GM19372 (cell line): ENCODE measurements around the gene BBOX1.
A peak's percentile ranks its signal among the peaks of the same experiment; 100 is the strongest.
"Not testable (repeated sequence)": the region's sequence is repeated elsewhere in the genome, so short reads cannot be mapped to it uniquely, and the experiment has no call there.

Experiments used
- ATAC-seq: cut with Tn5 transposase; IDR thresholded peaks from one replicate; pipeline ENCODE4 v1.9.1; 2021; ENCODE audit warnings: mild to moderate bottlenecking, low read depth, moderate library complexity; ENCODE audit not compliant: unreplicated experiment

Gene BBOX1

DNA sequence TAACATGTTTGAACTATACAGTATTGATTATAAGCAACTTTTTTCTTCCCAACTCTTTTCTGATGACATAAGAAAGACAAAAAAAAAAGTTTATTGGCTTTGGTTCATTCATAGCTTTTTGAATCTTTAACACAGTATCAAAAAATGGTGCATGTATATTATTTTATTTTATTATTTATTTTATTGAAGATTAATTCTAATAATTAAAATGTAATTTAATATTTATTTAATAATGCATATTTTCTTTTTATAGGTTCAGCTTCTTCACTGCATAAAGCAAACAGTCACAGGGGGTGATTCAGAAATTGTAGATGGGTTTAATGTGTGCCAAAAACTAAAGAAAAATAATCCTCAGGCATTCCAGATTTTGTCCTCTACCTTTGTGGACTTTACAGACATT, 78.8 kb downstream of the BBOX1 start:
- no peak for ATAC-seq

DNA sequence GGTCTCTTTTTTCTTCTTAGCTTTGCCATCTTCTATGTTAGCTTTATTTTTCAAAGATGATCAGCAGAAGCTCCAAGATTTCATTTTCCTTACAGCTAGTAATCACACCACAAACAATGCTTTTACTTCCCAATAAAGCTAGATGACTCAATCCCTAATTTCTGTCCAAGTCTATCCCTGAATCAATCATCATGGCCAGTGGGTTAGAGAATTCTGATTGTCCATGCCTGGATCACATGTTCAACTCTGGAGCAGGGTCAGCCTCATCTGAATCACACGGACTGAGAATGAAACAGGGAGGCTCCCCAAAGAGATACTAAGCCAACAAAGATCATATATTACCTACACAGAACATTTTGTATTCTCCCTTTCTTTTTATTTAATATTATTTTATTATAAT, 79.6 kb downstream of the BBOX1 start:
- no peak for ATAC-seq

DNA sequence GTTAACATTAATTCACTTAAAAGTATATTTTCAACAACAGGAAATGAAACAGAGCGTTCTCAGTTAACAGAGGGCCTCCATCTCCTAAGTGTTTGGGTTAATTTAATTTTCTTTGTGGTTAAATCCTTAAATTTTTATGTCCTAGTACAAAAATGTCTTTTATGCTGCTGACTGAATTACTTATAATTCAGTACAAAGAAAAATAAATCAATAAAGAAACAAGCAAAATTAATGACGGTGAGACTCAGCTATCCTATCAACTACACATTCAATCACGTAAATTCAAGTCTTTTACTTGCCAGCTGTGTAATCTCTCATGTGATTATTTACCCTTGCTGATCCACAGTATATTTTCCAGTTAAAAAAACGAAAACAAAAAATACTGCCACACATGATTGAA, 81.4 kb downstream of the BBOX1 start:
- ATAC-seq: no peak

DNA sequence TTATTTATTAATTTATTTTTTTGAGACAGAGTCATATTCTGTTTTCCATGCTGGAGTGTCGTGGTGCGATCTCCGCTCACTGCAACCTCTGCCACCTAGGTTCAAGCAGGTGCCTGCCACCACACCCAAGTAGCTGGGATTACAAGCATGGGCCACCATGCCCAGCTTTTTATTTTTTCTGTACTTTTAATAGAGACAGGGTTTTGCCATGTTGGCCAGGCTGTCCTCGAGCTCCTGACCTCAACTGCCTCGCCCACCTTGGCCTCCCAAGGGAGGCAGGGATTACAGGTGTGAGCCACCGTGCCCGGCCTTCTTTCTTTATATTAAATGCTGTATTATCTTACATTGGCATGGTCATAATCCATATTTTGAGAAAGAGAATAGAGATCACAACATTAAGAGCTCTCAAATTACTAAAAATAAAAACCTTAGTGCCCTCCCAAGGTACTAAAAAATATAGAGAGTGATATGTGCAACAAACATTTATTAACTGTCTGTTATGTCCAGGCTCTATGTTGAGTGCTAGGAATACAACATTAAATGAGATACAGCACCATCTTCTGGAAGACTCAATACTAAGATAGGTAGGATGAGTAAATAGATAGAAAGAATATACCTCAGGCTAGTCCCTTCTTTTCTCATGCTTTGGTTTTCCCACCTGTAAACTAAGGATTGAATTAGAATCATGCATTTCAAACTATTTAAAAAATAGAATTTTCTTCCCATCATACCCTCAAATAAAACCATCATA, 84.1 kb downstream of the BBOX1 start:
- ATAC-seq: no peak

DNA sequence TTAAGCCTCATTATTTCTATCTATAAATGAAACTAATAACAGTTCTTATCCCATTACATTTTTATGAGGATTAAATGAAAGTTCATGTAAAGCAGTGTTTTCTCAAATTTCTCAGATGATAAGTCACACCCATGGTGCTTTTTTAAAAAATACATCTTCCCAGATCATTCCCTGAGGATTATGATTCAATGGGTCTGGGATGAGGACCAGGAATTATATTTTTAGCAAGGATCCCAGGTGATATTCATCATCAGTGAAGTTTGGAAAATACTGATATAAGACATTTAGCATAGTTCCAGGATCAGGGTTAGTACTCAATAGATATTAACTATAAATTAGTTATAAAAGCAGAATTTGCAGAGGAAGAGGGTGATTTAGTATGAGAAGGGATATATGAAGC, 89.1 kb downstream of the BBOX1 start:
- no peak for ATAC-seq

DNA sequence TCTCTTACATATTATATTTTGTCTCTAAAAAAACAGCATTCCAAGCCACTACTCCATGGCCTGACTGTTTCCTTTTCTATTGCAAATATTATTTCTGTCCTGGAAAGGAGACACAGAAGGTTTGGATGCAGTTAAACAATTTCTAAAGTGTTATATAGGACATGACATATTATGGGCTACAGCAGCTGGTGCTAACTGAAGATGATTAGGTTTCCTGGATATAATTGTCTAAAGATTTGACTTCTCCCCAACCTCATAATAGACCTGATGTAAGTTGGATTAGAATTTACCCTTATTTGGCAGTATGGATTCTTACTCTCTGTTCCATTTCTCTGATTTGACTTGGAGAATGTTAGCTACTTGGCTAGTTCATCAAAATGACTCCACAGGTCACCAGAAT, 90.2 kb downstream of the BBOX1 start:
- no peak for ATAC-seq

DNA sequence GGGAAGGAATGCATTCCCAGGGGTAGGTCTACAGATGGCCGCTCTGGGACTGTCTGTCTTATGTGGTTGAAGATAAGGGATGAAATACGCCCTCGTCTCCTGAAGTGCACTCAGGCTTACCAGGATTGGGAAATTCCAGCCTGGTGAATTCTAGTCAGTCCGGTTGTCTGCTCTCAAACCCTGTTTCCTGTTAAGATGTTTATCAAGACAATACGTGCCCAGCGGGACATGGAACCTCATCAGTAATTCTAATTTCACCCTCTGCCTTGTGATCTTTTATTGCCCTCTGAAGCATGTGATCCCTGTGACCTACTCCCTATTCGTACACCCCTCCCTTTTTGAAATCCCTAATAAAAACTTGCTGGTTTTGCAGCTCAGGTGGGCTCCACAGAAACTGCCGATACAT, 95.3 kb downstream of the BBOX1 start:
- not testable (repeated sequence) for ATAC-seq

DNA sequence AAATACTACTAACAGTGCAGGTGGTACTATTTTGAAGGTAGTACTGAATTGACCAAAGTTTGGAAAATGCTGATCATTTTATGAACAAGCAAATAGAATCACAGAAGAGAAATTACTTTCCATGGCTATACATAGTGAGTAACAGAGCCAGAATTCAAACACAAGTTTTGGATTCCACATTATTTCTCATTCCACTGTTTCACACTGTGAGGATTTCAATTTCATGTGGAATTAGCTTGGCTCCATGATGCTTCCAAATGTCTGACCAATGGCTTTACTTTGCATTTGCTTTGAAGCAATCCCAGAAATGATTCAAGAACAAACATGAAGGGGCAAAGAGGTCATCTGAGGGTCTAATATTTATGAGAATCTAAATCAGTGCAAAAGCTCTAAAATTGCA, 98.1 kb downstream of the BBOX1 start:
- no peak for ATAC-seq

DNA sequence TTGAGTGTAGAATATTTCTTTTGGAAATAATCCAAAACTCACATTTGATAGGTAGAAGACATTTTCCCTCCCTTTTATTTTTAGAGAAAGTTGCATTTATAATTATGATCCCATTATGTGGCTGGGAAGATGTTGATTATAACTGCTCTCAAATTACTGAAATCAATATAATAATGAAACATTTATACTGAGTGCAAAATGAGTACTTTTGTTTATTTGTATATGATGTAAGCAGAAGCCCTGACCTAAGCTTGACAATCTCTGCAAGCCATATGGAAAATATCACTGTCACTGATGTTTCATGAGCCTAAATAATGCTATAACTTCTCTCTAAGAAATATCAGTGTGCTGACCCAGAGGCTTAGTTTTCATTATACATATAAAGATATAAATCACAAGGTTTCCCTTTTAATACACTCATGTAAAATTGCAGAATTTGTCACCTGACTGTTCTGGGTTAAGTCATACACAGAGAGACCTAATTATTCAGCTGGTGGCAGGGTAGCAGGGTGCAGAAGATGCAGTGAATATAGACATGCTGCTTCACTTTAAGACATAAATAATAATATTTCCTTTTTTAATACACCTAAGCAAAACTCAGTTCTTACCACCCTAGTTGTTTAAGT, 99.2 kb downstream of the BBOX1 start:
- no peak for ATAC-seq

DNA sequence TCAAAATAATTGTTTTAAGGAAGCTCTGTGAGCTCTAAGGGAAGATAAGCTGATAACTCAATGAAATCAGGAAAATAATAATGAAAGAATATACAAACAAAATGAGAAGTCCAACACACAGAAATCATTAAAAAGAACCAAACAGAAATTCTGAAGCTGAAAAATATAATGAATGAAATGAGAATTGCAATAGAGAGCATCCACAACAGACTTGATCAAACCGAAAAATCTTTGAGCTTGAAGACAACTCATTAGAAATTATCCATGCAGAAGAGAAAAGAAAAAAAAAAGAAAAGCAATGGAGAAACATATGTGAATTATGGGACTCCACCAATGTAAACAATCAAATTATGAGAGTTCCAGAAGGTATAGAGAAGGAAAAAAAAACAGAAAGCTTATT, 101.0 kb downstream of the BBOX1 start:
- ATAC-seq: no peak

DNA sequence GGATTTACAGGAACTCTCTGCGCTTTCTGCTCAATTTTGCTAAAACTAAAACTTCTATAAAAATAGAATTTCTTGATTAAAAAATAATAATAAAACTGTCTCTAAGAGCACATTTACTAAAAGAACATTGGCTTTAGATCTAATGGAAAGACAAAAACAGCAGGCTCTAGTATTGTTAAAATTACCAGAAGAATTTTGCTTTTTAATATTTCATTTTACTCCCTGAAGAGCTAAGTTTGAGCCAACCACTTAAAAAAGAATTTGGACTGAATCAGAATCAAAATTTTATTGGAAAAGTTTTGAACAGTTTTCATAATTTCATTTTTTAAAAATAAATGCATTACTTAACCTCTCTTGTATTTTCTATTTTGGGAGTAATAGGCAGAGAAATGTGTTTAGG, 107.3 kb downstream of the BBOX1 start:
- no peak for ATAC-seq

DNA sequence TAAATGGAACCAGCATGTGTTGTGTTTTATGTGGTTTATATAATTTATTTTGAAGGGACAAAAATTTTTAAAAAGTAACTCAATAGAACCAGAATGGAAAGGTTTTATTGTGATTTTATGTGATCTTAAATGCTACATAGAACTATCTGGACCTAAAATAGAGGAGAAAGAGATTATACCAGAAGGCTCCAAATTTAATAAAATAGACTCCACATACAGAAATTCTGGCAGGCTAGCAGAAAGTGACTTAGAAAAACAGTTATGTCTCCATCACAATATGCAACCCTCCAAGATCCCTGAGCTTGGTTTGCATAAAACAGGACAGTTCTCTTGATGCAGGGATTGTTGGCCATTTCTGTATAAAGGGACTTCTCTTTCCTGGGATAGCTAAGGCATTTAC, 107.9 kb downstream of the BBOX1 start:
- ATAC-seq: no peak

DNA sequence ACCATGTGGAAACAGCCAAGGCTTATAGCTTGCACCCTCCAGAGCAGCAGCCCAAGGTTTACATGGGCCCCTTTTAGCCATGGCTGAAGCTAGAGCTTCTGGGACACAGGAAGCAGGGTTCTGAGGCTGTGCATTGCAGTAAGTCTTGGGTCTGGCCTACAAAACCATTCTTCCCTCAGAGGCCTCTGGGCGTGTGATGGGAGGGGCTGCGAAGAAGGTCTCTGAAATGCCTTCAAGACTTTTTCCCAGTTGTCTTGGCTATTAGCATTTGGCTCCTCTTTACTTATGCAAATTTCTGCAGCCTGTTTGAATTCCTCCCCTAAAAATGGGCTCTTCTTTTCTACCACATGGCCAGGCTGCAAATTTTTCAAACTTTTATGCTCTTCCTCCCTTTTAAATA, 109.5 kb downstream of the BBOX1 start:
- ATAC-seq: no peak

DNA sequence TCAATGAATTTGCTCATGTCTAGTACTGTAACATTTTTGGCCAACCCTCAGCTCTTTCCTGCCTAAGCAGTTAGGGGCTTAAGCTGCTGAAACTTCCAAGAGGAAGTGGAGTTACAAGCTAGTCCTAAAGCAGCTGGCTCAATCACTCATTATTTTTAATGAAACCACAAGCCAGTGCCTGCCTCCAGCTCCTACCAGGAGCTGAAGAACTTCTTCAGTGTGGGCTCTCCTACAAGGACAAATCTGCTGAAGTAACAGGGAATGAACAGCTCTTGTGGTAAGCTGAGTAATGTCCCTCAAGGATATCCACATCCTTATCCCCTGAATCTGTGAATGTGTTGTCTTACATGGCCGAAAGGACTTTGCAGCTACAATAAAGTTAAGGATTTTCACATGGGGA, 112.5 kb downstream of the BBOX1 start:
- no peak for ATAC-seq

DNA sequence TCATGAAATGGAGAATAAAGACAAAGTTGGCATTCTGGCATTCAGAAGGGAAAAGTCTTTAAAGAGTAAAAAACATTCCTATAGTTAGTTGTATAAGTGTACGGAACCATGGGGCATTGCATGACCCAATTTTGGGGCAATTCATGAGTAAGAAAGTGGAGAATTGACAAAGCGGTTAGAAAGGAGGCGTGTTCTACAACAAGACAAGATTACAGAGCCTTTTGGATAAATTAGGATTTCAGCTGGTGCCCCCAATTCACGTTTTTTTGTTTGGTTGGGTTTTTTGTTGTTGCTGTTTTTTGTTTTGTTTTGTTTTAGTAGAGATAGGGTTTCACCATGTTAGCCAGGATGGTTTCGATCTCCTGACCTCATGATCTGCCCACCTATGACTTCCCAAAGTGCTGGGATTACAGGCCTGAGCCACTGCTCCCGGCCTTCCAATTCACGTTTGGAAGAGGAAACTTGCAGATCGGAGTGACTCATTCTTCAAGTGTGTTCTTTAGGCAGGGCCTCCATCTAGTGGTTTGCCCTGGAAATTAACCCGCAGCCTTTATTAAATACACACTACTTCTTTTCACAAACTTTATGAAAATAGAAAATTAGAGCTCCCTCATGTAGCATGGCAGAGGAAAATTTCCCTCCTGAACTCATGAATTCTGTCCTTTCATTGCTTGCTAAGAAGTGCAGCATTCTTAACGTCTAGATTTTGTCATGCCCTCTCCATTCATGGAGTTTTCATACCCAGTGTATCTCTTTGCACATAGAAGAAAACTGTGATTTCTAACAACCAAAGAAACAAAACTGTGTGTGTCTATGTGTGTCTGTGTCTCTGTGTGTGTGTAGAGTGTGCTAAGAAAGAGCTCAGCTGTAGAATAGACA, 118.1 kb downstream of the BBOX1 start:
- ATAC-seq: peak; percentile 66

DNA sequence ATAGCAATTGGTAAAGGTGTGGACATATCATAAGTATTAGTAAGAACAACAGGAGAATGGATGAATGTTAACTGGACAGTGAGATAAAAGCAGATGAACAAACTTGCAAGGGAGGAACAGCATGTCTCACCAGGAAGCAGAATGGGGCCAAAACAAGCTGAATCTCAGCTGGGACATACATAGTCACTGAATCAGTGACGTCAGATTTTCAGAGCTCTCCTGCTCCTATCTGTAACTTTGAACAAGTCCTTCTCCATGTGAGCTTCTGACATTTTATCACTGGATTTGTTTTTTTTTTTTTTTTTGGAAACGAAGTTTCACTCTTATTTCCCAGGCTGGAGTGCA, 118.7 kb downstream of the BBOX1 start:
- no peak for ATAC-seq

DNA sequence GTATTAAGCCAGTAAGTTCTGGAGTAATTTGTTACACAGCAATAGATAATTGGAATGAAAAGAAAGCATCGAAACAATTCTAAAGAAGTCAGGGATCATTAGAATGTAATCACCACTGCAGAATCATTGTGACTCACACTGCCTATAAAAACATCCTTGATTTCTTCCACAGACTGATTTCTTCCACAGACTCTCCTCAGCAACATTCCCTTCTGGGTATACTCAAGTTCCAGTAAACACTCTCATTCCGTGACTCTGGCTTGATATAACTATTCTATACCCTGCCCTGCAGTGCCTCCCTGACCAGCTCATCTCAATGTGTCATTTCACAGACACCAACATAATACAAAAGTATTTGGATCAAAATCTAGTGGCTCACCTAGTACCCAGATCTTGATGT, 120.5 kb downstream of the BBOX1 start:
- ATAC-seq: no peak

DNA sequence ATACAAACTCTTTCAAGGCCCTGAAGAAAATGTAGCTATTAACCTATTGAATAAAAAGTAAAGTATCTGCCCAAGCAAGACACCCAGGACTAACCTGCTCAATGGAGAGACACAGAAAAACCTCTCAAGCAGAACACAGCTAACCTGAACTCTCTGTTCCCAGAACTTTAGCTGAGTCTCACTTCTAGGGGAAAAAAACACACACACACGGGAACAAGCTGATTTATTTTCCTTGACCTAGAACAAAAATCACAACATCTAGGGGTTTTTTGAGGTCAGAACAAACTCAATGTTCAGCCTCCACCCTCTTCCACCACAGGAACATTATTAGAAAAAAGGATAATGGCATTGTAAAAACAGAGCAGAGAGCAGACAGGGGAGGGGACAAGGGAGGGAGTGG, 121.6 kb downstream of the BBOX1 start:
- no peak for ATAC-seq

DNA sequence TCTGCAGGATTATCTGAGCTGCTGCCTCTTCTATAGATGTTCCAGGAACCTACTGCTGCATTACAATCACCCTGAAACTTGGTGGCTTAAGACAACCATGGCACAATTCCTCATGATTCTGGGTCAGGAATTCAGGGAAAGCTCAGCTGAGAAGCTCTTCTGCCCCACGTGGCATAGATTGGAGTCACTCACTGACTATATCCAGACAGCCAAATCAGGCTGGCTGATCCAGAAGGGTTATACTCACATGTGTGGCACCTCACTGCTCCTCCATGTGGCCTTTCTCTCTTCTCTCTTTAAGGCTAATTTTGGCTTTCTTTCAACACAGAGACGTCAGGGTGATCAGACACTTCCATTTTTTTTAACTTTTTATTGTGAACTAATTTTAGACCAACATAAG, 125.5 kb downstream of the BBOX1 start:
- no peak for ATAC-seq

DNA sequence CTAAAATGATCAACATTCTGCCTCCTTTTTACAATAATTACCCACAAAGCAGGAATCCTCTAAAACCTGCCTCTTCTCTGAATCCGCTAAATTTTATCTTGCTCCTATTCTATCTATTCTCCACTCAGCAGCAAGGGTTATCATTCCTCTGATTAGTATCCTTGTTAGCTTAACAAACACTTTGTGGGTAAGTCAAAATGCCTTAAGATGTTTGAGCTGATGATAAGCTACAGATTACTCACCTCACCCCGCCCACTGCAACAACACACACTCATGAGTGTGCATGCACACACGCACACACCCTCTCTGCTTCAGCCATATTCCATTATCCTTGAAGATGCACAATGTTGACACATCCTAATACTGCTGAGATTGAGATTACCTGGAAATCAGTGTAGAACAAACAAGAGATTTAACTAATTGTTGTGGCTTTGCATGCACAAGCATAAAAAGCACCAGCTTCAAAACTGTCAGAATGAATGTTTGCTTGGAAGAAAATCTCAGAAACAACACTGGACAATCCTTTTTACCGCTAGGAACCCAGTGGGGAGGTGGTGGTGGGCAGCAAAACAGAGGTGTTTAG, 130.9 kb downstream of the BBOX1 start:
- no peak for ATAC-seq

DNA sequence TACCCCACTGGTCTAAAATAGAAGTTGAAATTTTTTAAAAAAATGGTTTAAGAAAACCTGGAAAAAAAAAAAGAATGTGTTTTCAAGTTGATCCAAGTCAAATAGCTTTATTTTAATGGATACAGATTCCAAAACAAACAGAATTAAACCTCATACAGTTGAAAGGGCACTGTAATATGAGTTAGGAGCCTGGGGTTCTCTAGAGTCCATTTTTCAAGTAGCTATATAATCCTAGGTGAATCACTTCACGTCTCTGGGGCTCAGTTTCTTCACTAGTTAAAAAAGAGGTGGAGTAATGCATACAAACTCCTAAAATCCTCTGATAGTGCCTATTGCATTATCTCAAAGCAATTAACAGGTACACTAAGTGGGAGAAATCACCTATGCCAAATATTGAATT, 132.9 kb downstream of the BBOX1 start:
- no peak for ATAC-seq
